ENCODE measurements around the gene FDPS.

Gene FDPS

DNA sequence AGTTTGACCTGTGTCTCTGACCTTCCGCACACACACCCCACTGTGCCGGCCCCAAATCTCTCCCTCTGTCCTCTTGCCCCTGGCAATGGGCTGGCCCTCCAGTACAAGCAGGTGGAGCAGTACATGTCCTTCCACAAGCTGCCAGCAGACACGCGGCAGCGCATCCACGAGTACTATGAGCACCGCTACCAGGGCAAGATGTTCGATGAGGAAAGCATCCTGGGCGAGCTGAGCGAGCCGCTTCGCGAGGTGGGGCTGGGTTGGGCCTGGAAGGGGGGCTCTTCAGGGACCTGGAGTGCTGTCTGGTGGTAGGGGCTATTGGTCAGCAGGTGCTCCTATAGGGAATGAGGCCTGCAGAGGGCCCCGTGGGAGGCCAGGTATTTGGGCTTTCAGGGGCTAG, 23.6 kb upstream of the FDPS start (continued):
- TF ChIP-seq REPIN1 (tag by site-specific recombination; IDR thresholded peaks at IDR 0.05; ENCODE audit: low read depth) (no peak), KLF7 (tag by site-specific recombination; IDR thresholded peaks at IDR 0.05; ENCODE audit: borderline replicate concordance) (no peak), ZNF184 (tag by site-specific recombination; IDR thresholded peaks at IDR 0.05) (no peak)

DNA sequence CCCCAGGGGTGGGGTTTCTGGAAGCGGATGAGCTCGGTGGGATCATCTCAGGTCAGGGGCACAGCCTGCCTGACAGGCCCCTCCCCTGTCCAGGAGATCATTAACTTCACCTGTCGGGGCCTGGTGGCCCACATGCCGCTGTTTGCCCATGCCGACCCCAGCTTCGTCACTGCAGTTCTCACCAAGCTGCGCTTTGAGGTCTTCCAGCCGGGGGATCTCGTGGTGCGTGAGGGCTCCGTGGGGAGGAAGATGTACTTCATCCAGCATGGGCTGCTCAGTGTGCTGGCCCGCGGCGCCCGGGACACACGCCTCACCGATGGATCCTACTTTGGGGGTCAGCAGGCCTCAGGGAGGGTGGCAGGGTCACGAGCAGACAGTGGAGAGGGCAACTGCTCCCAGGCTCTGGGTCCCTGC, 23.0 kb upstream of the FDPS start:
- ChIA-PET POLR2A (no interaction called here), CTCF (interaction anchor here (0.7 to 0.8 kb wide), 2 partner anchors 22 to 371 kb away, joined by 3 read pairs; no protein-coding TSS in a partner anchor)
- Histone ChIP-seq H3K9me3 (ENCODE audit: control insufficient read depth, insufficient read depth, low read depth, low read length) (no peaks in the 10 kb centered on the region), H3K4me3 (ENCODE audit: low read depth, low read length) (no peak overlapping the region), H3K36me3 (ENCODE audit: control insufficient read depth in 2 of 2, insufficient read depth in 1 of 2, low read length in 2 of 2) (peaks cover 0 to 19% of the 10 kb centered on the region in 2 experiments; a peak in 1 of 3 replicates), H3K27ac (ENCODE audit: extremely low read depth, low read depth, low read length) (no peak overlapping the region), H3K4me1 (ENCODE audit: control insufficient read depth, insufficient read depth, low read length) (no peaks in the 10 kb centered on the region)
- no peak for TF ChIP-seq ZBTB1 (tag by site-specific recombination; IDR thresholded peaks at IDR 0.05)

DNA sequence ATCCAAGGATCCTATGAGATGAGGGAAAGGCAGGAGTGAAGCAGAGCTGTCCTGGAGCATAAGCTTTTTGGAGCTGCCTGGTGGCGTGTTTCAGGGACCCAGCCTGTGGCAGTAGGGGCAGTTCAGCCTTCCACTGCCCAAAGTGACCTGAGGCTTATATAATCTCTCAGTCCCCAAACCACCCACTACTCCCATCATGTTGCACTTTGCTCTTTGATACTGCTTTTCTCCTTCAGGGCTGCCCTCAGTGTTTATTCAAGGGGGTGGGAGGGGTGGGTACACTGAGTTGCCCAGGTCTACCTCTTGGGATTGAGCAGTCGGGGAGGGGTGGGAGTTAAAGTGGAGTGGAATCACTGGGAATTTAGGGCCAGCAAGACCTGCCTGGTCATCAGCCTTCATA, 22.1 kb upstream of the FDPS start:
- ChIA-PET POLR2A (interaction anchor here (0.6 kb wide), 1 partner anchor 11 kb away, joined by 10 read pairs; no protein-coding TSS in a partner anchor), CTCF (interaction anchor here (0.8 kb wide), 1 partner anchor 21 kb away, joined by 3 read pairs; no protein-coding TSS in a partner anchor)
- H3K27ac ChIP-seq (ENCODE audit: extremely low read depth, low read depth, low read length) = no peak overlapping the region

DNA sequence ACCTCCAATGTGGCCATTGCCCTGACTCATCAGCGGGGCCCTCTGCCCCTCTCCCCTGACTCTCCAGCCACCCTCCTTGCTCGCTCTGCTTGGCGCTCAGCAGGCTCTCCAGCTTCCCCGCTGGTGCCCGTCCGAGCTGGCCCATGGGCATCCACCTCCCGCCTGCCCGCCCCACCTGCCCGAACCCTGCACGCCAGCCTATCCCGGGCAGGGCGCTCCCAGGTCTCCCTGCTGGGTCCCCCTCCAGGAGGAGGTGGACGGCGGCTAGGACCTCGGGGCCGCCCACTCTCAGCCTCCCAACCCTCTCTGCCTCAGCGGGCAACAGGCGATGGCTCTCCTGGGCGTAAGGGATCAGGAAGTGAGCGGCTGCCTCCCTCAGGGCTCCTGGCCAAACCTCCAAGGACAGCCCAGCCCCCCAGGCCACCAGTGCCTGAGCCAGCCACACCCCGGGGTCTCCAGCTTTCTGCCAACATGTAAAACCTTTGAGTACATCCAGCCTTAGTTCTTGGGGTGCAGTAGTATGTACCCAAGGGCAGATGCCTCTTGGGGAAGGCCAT, 20.6 kb upstream of the FDPS start:
- Histone ChIP-seq H3K4me1 (ENCODE audit: control insufficient read depth, insufficient read depth, low read length) (no peaks in the 10 kb centered on the region), H3K4me3 (ENCODE audit: low read depth, low read length) (no peak overlapping the region), H3K9me3 (ENCODE audit: control insufficient read depth, insufficient read depth, low read depth, low read length) (no peaks in the 10 kb centered on the region), H3K36me3 (ENCODE audit: control insufficient read depth in 2 of 2, insufficient read depth in 1 of 2, low read length in 2 of 2) (peaks cover 0 to 14% of the 10 kb centered on the region in 2 experiments; a peak in 1 of 3 replicates), H3K27ac (ENCODE audit: extremely low read depth, low read depth, low read length) (no peak overlapping the region)
- ChIA-PET POLR2A (no interaction called here), CTCF (no interaction called here)
- TF ChIP-seq, protein P1, sequence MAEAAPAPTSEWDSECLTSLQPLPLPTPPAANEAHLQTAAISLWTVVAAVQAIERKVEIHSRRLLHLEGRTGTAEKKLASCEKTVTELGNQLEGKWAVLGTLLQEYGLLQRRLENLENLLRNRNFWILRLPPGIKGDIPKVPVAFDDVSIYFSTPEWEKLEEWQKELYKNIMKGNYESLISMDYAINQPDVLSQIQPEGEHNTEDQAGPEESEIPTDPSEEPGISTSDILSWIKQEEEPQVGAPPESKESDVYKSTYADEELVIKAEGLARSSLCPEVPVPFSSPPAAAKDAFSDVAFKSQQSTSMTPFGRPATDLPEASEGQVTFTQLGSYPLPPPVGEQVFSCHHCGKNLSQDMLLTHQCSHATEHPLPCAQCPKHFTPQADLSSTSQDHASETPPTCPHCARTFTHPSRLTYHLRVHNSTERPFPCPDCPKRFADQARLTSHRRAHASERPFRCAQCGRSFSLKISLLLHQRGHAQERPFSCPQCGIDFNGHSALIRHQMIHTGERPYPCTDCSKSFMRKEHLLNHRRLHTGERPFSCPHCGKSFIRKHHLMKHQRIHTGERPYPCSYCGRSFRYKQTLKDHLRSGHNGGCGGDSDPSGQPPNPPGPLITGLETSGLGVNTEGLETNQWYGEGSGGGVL (tag by site-specific recombination; IDR thresholded peaks at IDR 0.05) = no peak
- TF ChIP-seq, protein P2, sequence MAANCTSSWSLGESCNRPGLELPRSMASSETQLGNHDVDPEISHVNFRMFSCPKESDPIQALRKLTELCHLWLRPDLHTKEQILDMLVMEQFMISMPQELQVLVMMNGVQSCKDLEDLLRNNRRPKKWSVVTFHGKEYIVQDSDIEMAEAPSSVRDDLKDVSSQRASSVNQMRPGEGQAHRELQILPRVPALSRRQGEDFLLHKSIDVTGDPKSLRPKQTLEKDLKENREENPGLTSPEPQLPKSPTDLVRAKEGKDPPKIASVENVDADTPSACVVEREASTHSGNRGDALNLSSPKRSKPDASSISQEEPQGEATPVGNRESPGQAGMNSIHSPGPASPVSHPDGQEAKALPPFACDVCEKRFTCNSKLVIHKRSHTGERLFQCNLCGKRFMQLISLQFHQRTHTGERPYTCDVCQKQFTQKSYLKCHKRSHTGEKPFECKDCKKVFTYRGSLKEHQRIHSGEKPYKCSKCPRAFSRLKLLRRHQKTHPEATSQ (tag by site-specific recombination; IDR thresholded peaks at IDR 0.05) = no peak
- no peak for TF ChIP-seq ZNF174 (tag by site-specific recombination; IDR thresholded peaks at IDR 0.05)
- TF ChIP-seq, protein P3, sequence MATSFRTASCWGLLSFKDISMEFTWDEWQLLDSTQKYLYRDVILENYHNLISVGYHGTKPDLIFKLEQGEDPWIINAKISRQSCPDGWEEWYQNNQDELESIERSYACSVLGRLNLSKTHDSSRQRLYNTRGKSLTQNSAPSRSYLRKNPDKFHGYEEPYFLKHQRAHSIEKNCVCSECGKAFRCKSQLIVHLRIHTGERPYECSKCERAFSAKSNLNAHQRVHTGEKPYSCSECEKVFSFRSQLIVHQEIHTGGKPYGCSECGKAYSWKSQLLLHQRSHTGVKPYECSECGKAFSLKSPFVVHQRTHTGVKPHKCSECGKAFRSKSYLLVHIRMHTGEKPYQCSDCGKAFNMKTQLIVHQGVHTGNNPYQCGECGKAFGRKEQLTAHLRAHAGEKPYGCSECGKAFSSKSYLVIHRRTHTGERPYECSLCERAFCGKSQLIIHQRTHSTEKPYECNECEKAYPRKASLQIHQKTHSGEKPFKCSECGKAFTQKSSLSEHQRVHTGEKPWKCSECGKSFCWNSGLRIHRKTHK (tag by site-specific recombination; IDR thresholded peaks at IDR 0.05) = no peak

More for the DNA sequence above, 22.1 kb upstream of the FDPS start:
- peaks cover 0 to 19% of the 10 kb centered on the region in 2 experiments; a peak in 1 of 3 replicates for H3K36me3 ChIP-seq (ENCODE audit: control insufficient read depth in 2 of 2, insufficient read depth in 1 of 2, low read length in 2 of 2)
- no peaks in the 10 kb centered on the region for H3K9me3 ChIP-seq (ENCODE audit: control insufficient read depth, insufficient read depth, low read depth, low read length)
- no peaks in the 10 kb centered on the region for H3K4me1 ChIP-seq (ENCODE audit: control insufficient read depth, insufficient read depth, low read length)
- TF ChIP-seq SP3 (tag by site-specific recombination; IDR thresholded peaks at IDR 0.05) (no peak), ZFP3 (tag by site-specific recombination; IDR thresholded peaks at IDR 0.05; ENCODE audit: low read depth) (no peak), ZNF37A (tag by site-specific recombination; IDR thresholded peaks at IDR 0.05) (no peak), RBAK (tag by site-specific recombination; IDR thresholded peaks at IDR 0.05) (no peak), OSR2 (tag by site-specific recombination; IDR thresholded peaks at IDR 0.05) (no peak), ZNF114 (tag by site-specific recombination; IDR thresholded peaks at IDR 0.05) (no peak), ZNF670 (tag by site-specific recombination; IDR thresholded peaks at IDR 0.05; ENCODE audit: low read depth) (no peak), ZNF10 (tag by site-specific recombination; IDR thresholded peaks at IDR 0.05) (no peak), ZNF155 (tag by site-specific recombination; IDR thresholded peaks at IDR 0.05) (no peak), ZNF202 (tag by site-specific recombination; IDR thresholded peaks at IDR 0.05; ENCODE audit: borderline replicate concordance) (no peak), ZNF660 (tag by site-specific recombination; IDR thresholded peaks at IDR 0.05) (no peak), ZBTB8A (tag by site-specific recombination; IDR thresholded peaks at IDR 0.05) (no peak), ZNF174 (tag by site-specific recombination; IDR thresholded peaks at IDR 0.05) (no peak)
- TF ChIP-seq, protein P4, sequence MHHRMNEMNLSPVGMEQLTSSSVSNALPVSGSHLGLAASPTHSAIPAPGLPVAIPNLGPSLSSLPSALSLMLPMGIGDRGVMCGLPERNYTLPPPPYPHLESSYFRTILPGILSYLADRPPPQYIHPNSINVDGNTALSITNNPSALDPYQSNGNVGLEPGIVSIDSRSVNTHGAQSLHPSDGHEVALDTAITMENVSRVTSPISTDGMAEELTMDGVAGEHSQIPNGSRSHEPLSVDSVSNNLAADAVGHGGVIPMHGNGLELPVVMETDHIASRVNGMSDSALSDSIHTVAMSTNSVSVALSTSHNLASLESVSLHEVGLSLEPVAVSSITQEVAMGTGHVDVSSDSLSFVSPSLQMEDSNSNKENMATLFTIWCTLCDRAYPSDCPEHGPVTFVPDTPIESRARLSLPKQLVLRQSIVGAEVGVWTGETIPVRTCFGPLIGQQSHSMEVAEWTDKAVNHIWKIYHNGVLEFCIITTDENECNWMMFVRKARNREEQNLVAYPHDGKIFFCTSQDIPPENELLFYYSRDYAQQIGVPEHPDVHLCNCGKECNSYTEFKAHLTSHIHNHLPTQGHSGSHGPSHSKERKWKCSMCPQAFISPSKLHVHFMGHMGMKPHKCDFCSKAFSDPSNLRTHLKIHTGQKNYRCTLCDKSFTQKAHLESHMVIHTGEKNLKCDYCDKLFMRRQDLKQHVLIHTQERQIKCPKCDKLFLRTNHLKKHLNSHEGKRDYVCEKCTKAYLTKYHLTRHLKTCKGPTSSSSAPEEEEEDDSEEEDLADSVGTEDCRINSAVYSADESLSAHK (tag by site-specific recombination; IDR thresholded peaks at IDR 0.05) = no peak
- TF ChIP-seq, protein P5, sequence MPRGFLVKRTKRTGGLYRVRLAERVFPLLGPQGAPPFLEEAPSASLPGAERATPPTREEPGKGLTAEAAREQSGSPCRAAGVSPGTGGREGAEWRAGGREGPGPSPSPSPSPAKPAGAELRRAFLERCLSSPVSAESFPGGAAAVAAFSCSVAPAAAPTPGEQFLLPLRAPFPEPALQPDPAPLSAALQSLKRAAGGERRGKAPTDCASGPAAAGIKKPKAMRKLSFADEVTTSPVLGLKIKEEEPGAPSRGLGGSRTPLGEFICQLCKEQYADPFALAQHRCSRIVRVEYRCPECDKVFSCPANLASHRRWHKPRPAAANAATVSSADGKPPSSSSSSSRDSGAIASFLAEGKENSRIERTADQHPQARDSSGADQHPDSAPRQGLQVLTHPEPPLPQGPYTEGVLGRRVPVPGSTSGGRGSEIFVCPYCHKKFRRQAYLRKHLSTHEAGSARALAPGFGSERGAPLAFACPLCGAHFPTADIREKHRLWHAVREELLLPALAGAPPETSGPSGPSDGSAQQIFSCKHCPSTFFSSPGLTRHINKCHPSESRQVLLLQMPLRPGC (tag by site-specific recombination; IDR thresholded peaks at IDR 0.05) = no peak
- TF ChIP-seq, protein P6, sequence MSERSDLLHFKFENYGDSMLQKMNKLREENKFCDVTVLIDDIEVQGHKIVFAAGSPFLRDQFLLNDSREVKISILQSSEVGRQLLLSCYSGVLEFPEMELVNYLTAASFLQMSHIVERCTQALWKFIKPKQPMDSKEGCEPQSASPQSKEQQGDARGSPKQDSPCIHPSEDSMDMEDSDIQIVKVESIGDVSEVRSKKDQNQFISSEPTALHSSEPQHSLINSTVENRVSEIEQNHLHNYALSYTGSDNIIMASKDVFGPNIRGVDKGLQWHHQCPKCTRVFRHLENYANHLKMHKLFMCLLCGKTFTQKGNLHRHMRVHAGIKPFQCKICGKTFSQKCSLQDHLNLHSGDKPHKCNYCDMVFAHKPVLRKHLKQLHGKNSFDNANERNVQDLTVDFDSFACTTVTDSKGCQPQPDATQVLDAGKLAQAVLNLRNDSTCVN (tag by site-specific recombination; optimal IDR thresholded peaks at IDR 0.05) = no peak
- H3K4me3 ChIP-seq (ENCODE audit: low read depth, low read length) = no peak overlapping the region

All from HEK293 (cell line).